ENCODE results near the gene ZC3H7B. TPM values are rescaled to one million over a fixed set of nuclear protein-coding genes. Genes with fewer than 3 reads are reported as not detected.

The ZC3H7B gene
- total and polyA plus RNA-seq, 3 experiments from 2014 or later: 1.5 to 59.9 (median 58.9) TPM

GRCh38 chr22:41369424-41369745, 68.1 kb downstream of the ZC3H7B start:
- Mint-ChIP-seq H3K27me3 (peaks cover 0 to 2% of the 10 kb centered on the region in 2 donors), H3K27ac (no peak overlapping the region), H3K9me3 (no peaks in the 10 kb centered on the region), H3K4me3 (no peak overlapping the region), H3K36me3 (no peaks in the 10 kb centered on the region), H3K4me1 (peaks cover 0 to 7% (median 0%) of the 10 kb centered on the region in 3 donors)
- H3K9me3 ChIP-seq (ENCODE audit: low read length): no peaks in the 10 kb centered on the region
- POLR2A ChIA-PET: no interaction called here
- no peak for DNase-seq
- no peaks in the 10 kb centered on the region for H3K27me3 ChIP-seq (ENCODE audit: insufficient read depth, low read length, poor library complexity, severe bottlenecking)
- no peak overlapping the region for H3K4me3 ChIP-seq (ENCODE audit: low read length)
- H3K36me3 ChIP-seq (ENCODE audit: insufficient read depth, low read length): no peaks in the 10 kb centered on the region
- no peak overlapping the region for H3K27ac ChIP-seq (ENCODE audit: low read depth, low read length)
- peaks cover 4% of the 10 kb centered on the region for H3K4me1 ChIP-seq (ENCODE audit: insufficient read depth, low read length)
- CTCF ChIA-PET: interaction anchor here (0.9 kb wide), 1 partner anchor 239 kb away, joined by 3 read pairs; no protein-coding TSS in a partner anchor

DNA sequence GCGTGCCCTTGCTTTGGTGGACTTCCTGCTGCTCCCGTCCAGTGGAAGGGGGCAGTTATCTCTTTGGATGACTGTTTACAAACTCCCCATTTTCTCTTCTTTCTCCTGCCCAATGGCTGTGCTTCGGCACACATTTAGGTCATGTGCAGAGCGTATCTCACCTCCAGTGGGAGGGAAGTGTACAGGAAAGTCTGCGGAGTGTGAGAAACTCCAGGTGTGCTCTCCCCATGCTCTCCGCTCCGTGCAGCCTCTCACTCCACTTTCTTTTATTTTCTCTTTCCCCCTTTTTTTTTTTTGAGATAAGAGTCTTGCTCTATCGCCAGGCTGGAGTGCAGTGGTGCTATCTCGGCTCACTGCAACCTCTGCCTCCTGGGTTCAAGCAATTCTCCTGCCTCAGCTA, 68.5 kb downstream of the ZC3H7B start:
- Histone ChIP-seq H3K36me3 (ENCODE audit: insufficient read depth, low read length) (no peaks in the 10 kb centered on the region), H3K4me3 (ENCODE audit: low read length) (no peak overlapping the region), H3K9me3 (ENCODE audit: low read length) (no peaks in the 10 kb centered on the region), H3K27ac (ENCODE audit: low read depth, low read length) (no peak overlapping the region), H3K4me1 (ENCODE audit: insufficient read depth, low read length) (peaks cover 4% of the 10 kb centered on the region), H3K27me3 (ENCODE audit: insufficient read depth, low read length, poor library complexity, severe bottlenecking) (no peaks in the 10 kb centered on the region)
- no peak for DNase-seq
- POLR2A ChIA-PET: no interaction called here
- H3K36me3 Mint-ChIP-seq: no peaks in the 10 kb centered on the region
- peaks cover 0 to 9% (median 0%) of the 10 kb centered on the region in 3 donors for H3K4me1 Mint-ChIP-seq
- no peaks in the 10 kb centered on the region for H3K9me3 Mint-ChIP-seq
- no peak overlapping the region for H3K27ac Mint-ChIP-seq
- CTCF ChIA-PET: no interaction called here
- H3K27me3 Mint-ChIP-seq: peaks cover 0 to 2% of the 10 kb centered on the region in 2 donors
- no peak overlapping the region for H3K4me3 Mint-ChIP-seq

GRCh38 chr22:41377846-41378245, 76.5 kb downstream of the ZC3H7B start:
- no peaks in the 10 kb centered on the region for H3K36me3 ChIP-seq (ENCODE audit: insufficient read depth, low read length)
- Mint-ChIP-seq H3K4me3 (no peak overlapping the region), H3K27me3 (no peaks in the 10 kb centered on the region), H3K36me3 (peaks cover 0 to 3% (median 0%) of the 10 kb centered on the region in 3 donors), H3K27ac (peak overlapping the region in 1 of 8 donors; percentile 16), H3K4me1 (peaks cover 2 to 17% (median 10%) of the 10 kb centered on the region in 3 donors), H3K9me3 (no peaks in the 10 kb centered on the region)
- ChIA-PET POLR2A (no interaction called here), CTCF (no interaction called here)
- H3K27ac ChIP-seq (ENCODE audit: low read depth, low read length): no peak overlapping the region
- DNase-seq: no peak
- H3K4me1 ChIP-seq (ENCODE audit: insufficient read depth, low read length): peaks cover 6% of the 10 kb centered on the region
- H3K4me3 ChIP-seq (ENCODE audit: low read length): no peak overlapping the region
- no peaks in the 10 kb centered on the region for H3K27me3 ChIP-seq (ENCODE audit: insufficient read depth, low read length, poor library complexity, severe bottlenecking)
- no peaks in the 10 kb centered on the region for H3K9me3 ChIP-seq (ENCODE audit: low read length)

GRCh38 chr22:41380993-41381328, 79.6 kb downstream of the ZC3H7B start:
- DNase-seq: no peak
- peak overlapping the region; percentile 58 to 98 (median 89) for H3K4me3 Mint-ChIP-seq
- H3K27me3 Mint-ChIP-seq: no peaks in the 10 kb centered on the region
- Histone ChIP-seq H3K36me3 (ENCODE audit: insufficient read depth, low read length) (no peaks in the 10 kb centered on the region), H3K9me3 (ENCODE audit: low read length) (no peaks in the 10 kb centered on the region), H3K4me3 (ENCODE audit: low read length) (peak overlapping the region; percentile 44), H3K4me1 (ENCODE audit: insufficient read depth, low read length) (peaks cover 6% of the 10 kb centered on the region), H3K27me3 (ENCODE audit: insufficient read depth, low read length, poor library complexity, severe bottlenecking) (no peaks in the 10 kb centered on the region), H3K27ac (ENCODE audit: low read depth, low read length) (peak overlapping the region; percentile 79)
- ChIA-PET POLR2A (interaction anchor here (0.8 to 2.0 kb wide), 11 partner anchors 28 to 1337 kb away, joined by 3 to 23 read pairs (median 6); partner anchors contain the start of genes ACO2, CCDC134, DESI1 and PHF5A), CTCF (interaction anchor here (0.8 to 1.7 kb wide), 5 partner anchors 15 to 146 kb away, joined by 4 to 6 read pairs (median 4); partner anchors contain the start of gene ZC3H7B)
- no peaks in the 10 kb centered on the region for H3K9me3 Mint-ChIP-seq
- peak overlapping the region; percentile 43 to 98 (median 89) for H3K27ac Mint-ChIP-seq
- peaks cover 0 to 4% (median 0%) of the 10 kb centered on the region in 3 donors for H3K36me3 Mint-ChIP-seq
- peaks cover 9 to 21% (median 20%) of the 10 kb centered on the region in 3 donors for H3K4me1 Mint-ChIP-seq

DNA sequence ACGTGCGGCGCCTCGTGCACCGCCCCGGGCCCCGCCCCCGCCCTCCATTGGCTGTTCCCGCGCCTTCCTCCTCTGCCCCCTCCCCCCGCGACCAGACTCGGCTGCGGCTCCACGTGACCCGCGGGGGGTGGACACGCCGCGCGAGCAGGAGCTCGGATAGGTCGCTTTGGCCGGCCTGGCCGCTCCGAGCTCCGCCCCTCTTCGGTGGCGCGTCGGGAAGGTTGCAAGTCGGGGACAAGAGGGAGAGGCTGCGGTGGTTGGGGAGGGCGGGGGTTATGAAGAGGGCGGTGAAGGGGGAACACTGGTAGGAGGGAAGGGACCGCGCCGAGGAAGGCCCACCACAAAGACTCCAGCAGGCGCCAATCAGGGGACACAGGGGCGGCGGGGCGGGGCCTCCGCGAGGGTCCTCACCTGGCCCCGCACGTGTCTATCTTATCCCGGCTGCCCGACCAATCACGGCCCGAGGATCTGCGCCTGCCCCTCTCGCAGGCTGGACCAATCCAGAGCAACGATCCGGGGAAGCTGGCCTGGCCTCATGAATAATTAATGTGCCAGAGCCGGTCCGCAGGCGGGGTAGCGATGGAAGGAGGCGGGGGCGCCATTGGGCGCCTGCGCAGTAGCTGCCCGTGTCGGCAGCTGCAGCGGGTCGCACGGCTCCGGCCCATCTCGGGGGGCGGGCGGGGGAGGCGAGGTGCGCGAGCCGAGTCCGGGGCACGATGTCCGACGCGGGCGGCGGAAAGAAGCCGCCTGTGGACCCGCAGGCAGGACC, 80.2 kb downstream of the ZC3H7B start, which contains the start of gene TEF:
TEF (plus strand) TSS at position 614 of the 769 bp plus-strand sequence; CDS start at position 717, 103 bp downstream.
- Mint-ChIP-seq H3K27me3 (no peaks in the 10 kb centered on the region), H3K4me1 (peaks cover 9 to 21% (median 20%) of the 10 kb centered on the region in 3 donors), H3K9me3 (no peaks in the 10 kb centered on the region), H3K27ac (peak within 1 kb of the TSS; percentile 78 to 98 (median 96)), H3K36me3 (peaks cover 0 to 4% (median 0%) of the 10 kb centered on the region in 3 donors), H3K4me3 (peak within 1 kb of the TSS; percentile 87 to 98 (median 92))
- Histone ChIP-seq H3K4me1 (ENCODE audit: insufficient read depth, low read length) (peaks cover 6% of the 10 kb centered on the region), H3K27me3 (ENCODE audit: insufficient read depth, low read length, poor library complexity, severe bottlenecking) (no peaks in the 10 kb centered on the region), H3K9me3 (ENCODE audit: low read length) (no peaks in the 10 kb centered on the region), H3K4me3 (ENCODE audit: low read length) (peak within 1 kb of the TSS; percentile 75), H3K36me3 (ENCODE audit: insufficient read depth, low read length) (no peaks in the 10 kb centered on the region), H3K27ac (ENCODE audit: low read depth, low read length) (peak within 1 kb of the TSS; percentile 79)
- CTCF ChIA-PET: interaction anchor here (0.6 to 1.7 kb wide), 8 partner anchors 16 to 672 kb away, joined by 3 to 6 read pairs (median 4); partner anchors contain the start of gene ZC3H7B
- POLR2A ChIA-PET: interaction anchor here (0.5 to 2.0 kb wide), 17 partner anchors 22 to 1337 kb away, joined by 3 to 23 read pairs (median 5); partner anchors contain the start of genes ACO2, CCDC134, DESI1 and PHF5A
- peak; percentile 97 to 99 (median 99) for DNase-seq

- Histone ChIP-seq H3K27me3 (ENCODE audit: insufficient read depth, low read length, poor library complexity, severe bottlenecking) (no peaks in the 10 kb centered on the region), H3K4me1 (ENCODE audit: insufficient read depth, low read length) (peaks cover 6% of the 10 kb centered on the region), H3K27ac (ENCODE audit: low read depth, low read length) (peak overlapping the region; percentile 74), H3K36me3 (ENCODE audit: insufficient read depth, low read length) (no peaks in the 10 kb centered on the region), H3K4me3 (ENCODE audit: low read length) (peak overlapping the region; percentile 75), H3K9me3 (ENCODE audit: low read length) (no peaks in the 10 kb centered on the region)
- CTCF ChIA-PET: interaction anchor here (0.6 to 1.7 kb wide), 5 partner anchors 20 to 672 kb away, joined by 3 to 6 read pairs (median 5); no protein-coding TSS in a partner anchor
- H3K27me3 Mint-ChIP-seq: no peaks in the 10 kb centered on the region
- POLR2A ChIA-PET: interaction anchor here (0.6 to 2.0 kb wide), 13 partner anchors 22 to 430 kb away, joined by 3 to 23 read pairs (median 5); partner anchors contain the start of genes ACO2, CCDC134, DESI1 and PHF5A
- DNase-seq: peak in 4 of 5 donors; percentile 48 to 74 (median 62)
- peak overlapping the region; percentile 87 to 98 (median 92) for H3K4me3 Mint-ChIP-seq
- peaks cover 0 to 6% (median 2%) of the 10 kb centered on the region in 3 donors for H3K36me3 Mint-ChIP-seq
- H3K27ac Mint-ChIP-seq: peak overlapping the region; percentile 61 to 98 (median 93)
- H3K9me3 Mint-ChIP-seq: no peaks in the 10 kb centered on the region
- H3K4me1 Mint-ChIP-seq: peaks cover 9 to 21% (median 20%) of the 10 kb centered on the region in 3 donors
Observed at GRCh38 chr22:41382098-41382578, 80.8 kb downstream of the ZC3H7B start.

DNA sequence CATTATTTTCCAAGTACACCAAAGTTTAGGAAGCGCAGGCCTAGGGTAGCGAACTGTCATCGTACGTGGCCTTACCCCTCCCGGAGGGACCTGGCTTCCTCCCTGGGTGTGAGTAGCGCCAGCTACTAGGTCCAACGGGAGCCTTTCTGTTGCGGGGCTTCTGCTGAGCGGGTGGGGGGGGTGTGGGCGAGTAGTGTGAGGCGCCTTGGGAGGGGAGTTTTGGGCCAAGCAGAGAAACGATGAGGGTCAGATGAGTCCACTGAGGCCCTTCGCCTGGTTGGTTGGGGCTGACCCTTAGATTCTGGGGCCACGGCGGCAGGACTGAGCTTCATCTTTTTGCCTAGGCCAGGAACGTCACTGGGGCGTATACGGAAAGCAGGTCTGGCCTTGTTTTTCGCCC, 81.3 kb downstream of the ZC3H7B start:
- Histone ChIP-seq H3K4me1 (ENCODE audit: insufficient read depth, low read length) (peaks cover 6% of the 10 kb centered on the region), H3K4me3 (ENCODE audit: low read length) (peak overlapping the region; percentile 75), H3K9me3 (ENCODE audit: low read length) (no peaks in the 10 kb centered on the region), H3K27ac (ENCODE audit: low read depth, low read length) (peak overlapping the region; percentile 38), H3K27me3 (ENCODE audit: insufficient read depth, low read length, poor library complexity, severe bottlenecking) (no peaks in the 10 kb centered on the region), H3K36me3 (ENCODE audit: insufficient read depth, low read length) (no peaks in the 10 kb centered on the region)
- Mint-ChIP-seq H3K9me3 (no peaks in the 10 kb centered on the region), H3K4me1 (peaks cover 9 to 21% (median 20%) of the 10 kb centered on the region in 3 donors), H3K27me3 (no peaks in the 10 kb centered on the region), H3K36me3 (peaks cover 0 to 11% (median 2%) of the 10 kb centered on the region in 3 donors), H3K27ac (peak overlapping the region; percentile 76 to 97 (median 92)), H3K4me3 (peak overlapping the region; percentile 87 to 98 (median 92))
- POLR2A ChIA-PET: interaction anchor here (0.8 to 1.9 kb wide), 4 partner anchors 21 to 239 kb away, joined by 3 to 23 read pairs (median 16); partner anchors contain the start of genes ACO2, DESI1, PHF5A and RANGAP1
- CTCF ChIA-PET: interaction anchor here (0.6 kb wide), 1 partner anchor 673 kb away, joined by 5 read pairs; no protein-coding TSS in a partner anchor
- DNase-seq: peak in 3 of 5 donors; percentile 4 to 8 (median 6)
